Mesenchymal stem cell (in vitro differentiated cells and primary cell): ENCODE data around the gene GIPC2.

Experiments used
- DNase-seq: peaks from one replicate; pipeline ENCODE4 v3.0.0-alpha.2; 2013
- H2AFZ ChIP-seq: one replicate; pipeline ENCODE4 v1.6.1; 2013; ENCODE audit warnings: low read depth, mild to moderate bottlenecking, control low read depth, inconsistent platforms, low read length, moderate library complexity
- H2AK5ac ChIP-seq: 2 replicates; pipeline ENCODE4 v1.6.1; 2013; ENCODE audit warnings: low read length, moderate library complexity, mild to moderate bottlenecking, inconsistent platforms; ENCODE audit not compliant: severe bottlenecking
- H2BK120ac ChIP-seq: one replicate; pipeline ENCODE4 v1.6.1; 2013; ENCODE audit warnings: low read depth, mild to moderate bottlenecking, inconsistent platforms, low read length, moderate library complexity
- H2BK12ac ChIP-seq, 2 experiments: one replicate each; pipeline ENCODE4 v1.6.1; 2013; ENCODE audit warnings: inconsistent platforms in 2 of 2, low read length in 2 of 2, mild to moderate bottlenecking in 2 of 2, moderate library complexity in 2 of 2, control low read depth in 1 of 2
- H2BK15ac ChIP-seq: one replicate; pipeline ENCODE4 v1.6.1; 2013; ENCODE audit warnings: mild to moderate bottlenecking, low read depth, inconsistent platforms; ENCODE audit not compliant: poor library complexity, severe bottlenecking
- H2BK5ac ChIP-seq: 2 replicates; pipeline ENCODE4 v1.6.1; 2013; ENCODE audit warnings: low read depth, mild to moderate bottlenecking, low read length, control low read depth, inconsistent platforms; ENCODE audit not compliant: poor library complexity, severe bottlenecking
- H3K14ac ChIP-seq, 2 experiments: one replicate each; pipeline ENCODE4 v1.6.1; 2013; ENCODE audit warnings: inconsistent platforms in 2 of 2, low read length in 2 of 2, control low read depth in 1 of 2, mild to moderate bottlenecking in 1 of 2, moderate library complexity in 1 of 2
- H3K18ac ChIP-seq, 2 experiments: one replicate each; pipeline ENCODE4 v1.6.1; 2013; ENCODE audit warnings: inconsistent platforms in 2 of 2, low read length in 2 of 2, control low read depth in 1 of 2, low read depth in 1 of 2, mild to moderate bottlenecking in 1 of 2
- H3K23ac ChIP-seq, 2 experiments: one replicate each; pipeline ENCODE4 v1.6.1; 2013; ENCODE audit warnings: inconsistent platforms in 2 of 2, low read length in 2 of 2, mild to moderate bottlenecking in 2 of 2, moderate library complexity in 2 of 2, control low read depth in 1 of 2
- H3K27ac ChIP-seq: 2 replicates; pipeline ENCODE4 v1.5.1; 2013; ENCODE audit warnings: mild to moderate bottlenecking, moderate library complexity, low read length, control low read depth, inconsistent platforms; ENCODE audit not compliant: poor library complexity, severe bottlenecking
- H3K27me3 ChIP-seq, 2 experiments: 2 replicates each; pipeline versions ENCODE4 v1.6.1 to v1.7.0; 2013; ENCODE audit warnings: low read length in 2 of 2, mild to moderate bottlenecking in 2 of 2, moderate library complexity in 2 of 2, control low read depth in 1 of 2, inconsistent platforms in 1 of 2; ENCODE audit not compliant: control insufficient read depth in 1 of 2, insufficient read depth in 1 of 2
- H3K36me3 ChIP-seq, 2 experiments: 2 replicates each; pipeline versions ENCODE4 v1.6.1 to v1.7.0; 2013; ENCODE audit warnings: low read length in 2 of 2, control low read depth in 1 of 2, inconsistent platforms in 1 of 2, low read depth in 1 of 2, mild to moderate bottlenecking in 1 of 2; ENCODE audit not compliant: insufficient read depth in 2 of 2, control insufficient read depth in 1 of 2
- H3K4ac ChIP-seq, 2 experiments: one replicate each; pipeline ENCODE4 v1.6.1; 2013; ENCODE audit warnings: inconsistent platforms in 2 of 2, low read length in 2 of 2, mild to moderate bottlenecking in 2 of 2, moderate library complexity in 2 of 2, control low read depth in 1 of 2, low read depth in 1 of 2
- H3K4me1 ChIP-seq: 2 replicates; pipeline ENCODE4 v1.6.1; 2013; ENCODE audit warnings: low read depth, low read length, control low read depth; ENCODE audit not compliant: control insufficient read depth, insufficient read depth
- H3K4me2 ChIP-seq: 2 replicates; pipeline ENCODE4 v1.6.1; 2013; ENCODE audit warnings: low read length, mild to moderate bottlenecking, inconsistent platforms; ENCODE audit not compliant: poor library complexity, severe bottlenecking
- H3K4me3 ChIP-seq, 2 experiments: 2 replicates each; pipeline versions ENCODE4 v1.5.1 to v1.7.0; 2013; ENCODE audit warnings: low read length in 2 of 2, mild to moderate bottlenecking in 2 of 2, control low read depth in 1 of 2, low read depth in 1 of 2; ENCODE audit not compliant: insufficient read depth in 1 of 2
- H3K79me1 ChIP-seq: replicated peaks from 2 replicates; pipeline ENCODE4 v1.6.1; 2013; ENCODE audit warnings: mild to moderate bottlenecking, control low read depth, low read length, inconsistent platforms; ENCODE audit not compliant: poor library complexity, severe bottlenecking
- H3K9ac ChIP-seq: 2 replicates; pipeline ENCODE4 v1.7.0; 2013; ENCODE audit warnings: mild to moderate bottlenecking, low read length, moderate library complexity
- H3K9me3 ChIP-seq: 2 replicates; pipeline ENCODE4 v1.7.0; 2013; ENCODE audit warnings: mild to moderate bottlenecking, low read length; ENCODE audit not compliant: control insufficient read depth
- H4K8ac ChIP-seq: one replicate; pipeline ENCODE4 v1.6.1; 2013; ENCODE audit warnings: inconsistent platforms, mild to moderate bottlenecking, low read length, moderate library complexity
- H4K91ac ChIP-seq: one replicate; pipeline ENCODE4 v1.6.1; 2013; ENCODE audit warnings: mild to moderate bottlenecking, low read length, inconsistent platforms
- WGBS: methylation state at CpG from one replicate; pipeline ENCODE4 v1.1.7; 2013; ENCODE audit warnings: mixed read lengths; 5-methylcytosine and 5-hydroxymethylcytosine counted together

The GIPC2 gene

DNA sequence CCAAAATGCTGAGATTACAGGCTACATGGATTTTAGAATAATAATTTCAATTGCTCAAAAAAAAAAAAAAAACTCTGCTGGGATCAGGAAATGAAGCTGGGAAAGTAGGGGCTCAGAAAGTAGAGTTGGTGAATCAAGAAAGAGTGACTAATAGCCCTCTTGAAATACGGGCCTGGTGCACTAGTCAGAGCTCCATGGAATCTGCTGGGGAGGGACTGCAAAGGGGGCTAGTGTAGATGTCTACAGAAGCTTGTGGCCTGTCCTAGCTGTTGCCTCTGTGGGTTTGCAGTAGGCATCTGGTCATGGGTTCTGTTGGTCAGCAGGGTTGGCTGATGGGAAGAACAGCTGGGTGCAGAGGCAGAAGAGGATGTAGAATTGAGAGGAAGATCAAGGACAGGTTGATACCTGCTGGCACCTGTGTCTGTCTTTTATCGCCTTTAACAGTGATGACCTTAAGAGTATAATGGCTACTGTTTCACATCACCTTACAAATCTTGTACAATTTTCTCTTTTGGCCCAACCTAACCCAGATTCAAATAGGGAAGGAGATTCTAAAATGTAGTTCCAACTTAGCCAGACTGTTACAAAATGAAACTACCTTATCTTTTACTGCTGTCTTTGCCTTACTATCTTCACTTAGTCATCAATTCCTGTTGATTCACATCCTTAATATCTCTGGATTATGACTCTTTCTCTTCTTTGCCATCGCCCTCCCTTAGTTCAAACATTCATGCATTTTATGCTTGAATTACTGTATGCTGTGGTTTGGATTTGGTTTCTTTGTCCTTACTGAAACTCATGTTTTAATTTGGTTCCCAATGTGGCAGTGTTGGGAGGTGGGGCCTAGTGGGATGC is 126.2 kb downstream of the GIPC2 start:
- H3K4me2 ChIP-seq, result no peak overlapping the region
- H3K9me3 ChIP-seq, result no peaks in the 10 kb centered on the region
- H3K27me3 ChIP-seq, result no peaks in the 10 kb centered on the region
- no peak overlapping the region for H3K14ac ChIP-seq
- no peak overlapping the region for H2AFZ ChIP-seq
- no peaks in the 10 kb centered on the region for H3K79me1 ChIP-seq
- H3K4me3 ChIP-seq, result peak overlapping the region in 1 of 2 experiments; percentile 32
- H3K4me1 ChIP-seq, result no peaks in the 10 kb centered on the region
- no peak overlapping the region for H4K91ac ChIP-seq
- no peak overlapping the region for H2BK5ac ChIP-seq
- H3K23ac ChIP-seq, result no peak overlapping the region
- peak overlapping the region in 1 of 2 experiments; percentile 66 for H3K18ac ChIP-seq
- WGBS, result 76% methylated on average over 2 of the region's 3 CpGs
- H2BK120ac ChIP-seq, result no peak overlapping the region
- no peaks in the 10 kb centered on the region for H3K36me3 ChIP-seq
- no peak overlapping the region for H4K8ac ChIP-seq
- no peak overlapping the region for H3K4ac ChIP-seq
- no peak overlapping the region for H2BK12ac ChIP-seq
- no peak overlapping the region for H3K27ac ChIP-seq
- peak; percentile 43 for DNase-seq
- no peak overlapping the region for H2BK15ac ChIP-seq
- H2AK5ac ChIP-seq, result no peak overlapping the region
- H3K9ac ChIP-seq, result peak overlapping the region; percentile 45

DNA sequence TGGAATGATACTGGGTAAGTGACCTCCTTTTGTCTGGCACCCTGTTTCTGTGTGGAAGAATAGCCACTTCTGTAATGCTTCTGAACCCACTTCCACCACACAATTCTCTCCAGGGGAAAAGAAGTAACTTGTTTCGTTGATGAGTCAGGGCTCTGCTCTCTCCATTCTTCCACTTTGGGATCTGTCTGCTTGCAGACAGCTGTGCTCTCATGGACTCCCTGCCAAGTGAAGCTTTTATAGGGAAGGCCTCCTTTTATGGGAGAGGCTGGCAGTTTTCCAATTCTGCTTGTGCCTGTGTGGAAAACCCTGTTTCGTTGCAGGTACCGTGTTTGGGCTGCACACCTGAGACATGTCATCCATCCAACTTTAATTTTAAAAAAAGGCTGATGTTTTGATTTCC is 130.7 kb downstream of the GIPC2 start:
- H3K36me3 ChIP-seq, result no peaks in the 10 kb centered on the region
- peak overlapping the region in 1 of 2 experiments; percentile 8 for H3K4me3 ChIP-seq
- no peak overlapping the region for H3K14ac ChIP-seq
- H3K4ac ChIP-seq, result no peak overlapping the region
- no peak overlapping the region for H2BK120ac ChIP-seq
- H2AK5ac ChIP-seq, result no peak overlapping the region
- H4K8ac ChIP-seq, result no peak overlapping the region
- no peaks in the 10 kb centered on the region for H3K4me1 ChIP-seq
- no peaks in the 10 kb centered on the region for H3K9me3 ChIP-seq
- H2BK5ac ChIP-seq, result no peak overlapping the region
- no peak overlapping the region for H3K18ac ChIP-seq
- no peak overlapping the region for H2BK12ac ChIP-seq
- no peak overlapping the region for H3K9ac ChIP-seq
- no peak overlapping the region for H2BK15ac ChIP-seq
- no peak overlapping the region for H3K23ac ChIP-seq
- no peak overlapping the region for H3K4me2 ChIP-seq
- no peak overlapping the region for H3K27ac ChIP-seq
- no peaks in the 10 kb centered on the region for H3K79me1 ChIP-seq
- no peaks in the 10 kb centered on the region for H3K27me3 ChIP-seq
- H4K91ac ChIP-seq, result no peak overlapping the region
- DNase-seq, result peak; percentile 34
- no peak overlapping the region for H2AFZ ChIP-seq
- WGBS, result 89% methylated on average over 3 of the region's 3 CpGs

DNA sequence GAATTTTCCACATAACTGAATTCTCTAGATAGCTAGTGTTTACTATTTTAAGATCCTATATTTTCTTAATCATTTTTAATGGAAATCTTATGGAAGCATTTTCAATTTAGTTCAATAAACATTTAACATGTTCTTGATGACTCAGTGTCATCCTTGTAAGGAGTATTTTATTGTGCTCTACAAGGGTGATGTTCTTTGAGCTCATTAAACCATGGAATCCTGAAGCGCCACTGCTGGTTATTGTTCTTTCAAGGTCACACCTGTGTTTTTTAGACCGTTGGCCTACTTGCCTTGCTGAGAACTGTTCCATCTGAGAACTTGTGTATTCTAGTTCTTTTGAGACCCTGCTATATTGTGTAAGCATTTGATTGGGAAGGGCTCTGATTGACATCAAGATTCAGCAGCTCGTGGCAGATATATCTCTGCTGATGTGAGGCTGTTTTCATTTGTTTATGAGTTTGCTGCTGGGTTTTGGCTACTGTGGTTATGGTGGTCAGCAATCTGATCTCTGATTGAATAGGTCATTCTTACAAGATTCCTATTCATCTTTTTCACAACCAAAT is 132.0 kb downstream of the GIPC2 start:
- no peaks in the 10 kb centered on the region for H3K9me3 ChIP-seq
- no peak overlapping the region for H2BK120ac ChIP-seq
- no peaks in the 10 kb centered on the region for H3K36me3 ChIP-seq
- no peak overlapping the region for H3K4me3 ChIP-seq
- H3K27me3 ChIP-seq, result no peaks in the 10 kb centered on the region
- DNase-seq, result no peak
- no peak overlapping the region for H2BK15ac ChIP-seq
- no peak overlapping the region for H4K8ac ChIP-seq
- H3K14ac ChIP-seq, result no peak overlapping the region
- H2BK12ac ChIP-seq, result no peak overlapping the region
- no peak overlapping the region for H3K4ac ChIP-seq
- no peak overlapping the region for H2AK5ac ChIP-seq
- no peak overlapping the region for H2AFZ ChIP-seq
- H4K91ac ChIP-seq, result no peak overlapping the region
- no peak overlapping the region for H3K18ac ChIP-seq
- H3K23ac ChIP-seq, result no peak overlapping the region
- no peaks in the 10 kb centered on the region for H3K79me1 ChIP-seq
- H3K9ac ChIP-seq, result no peak overlapping the region
- H2BK5ac ChIP-seq, result no peak overlapping the region
- no peaks in the 10 kb centered on the region for H3K4me1 ChIP-seq
- 77% methylated on average over 3 of the region's 3 CpGs for WGBS
- H3K27ac ChIP-seq, result no peak overlapping the region
- no peak overlapping the region for H3K4me2 ChIP-seq

DNA sequence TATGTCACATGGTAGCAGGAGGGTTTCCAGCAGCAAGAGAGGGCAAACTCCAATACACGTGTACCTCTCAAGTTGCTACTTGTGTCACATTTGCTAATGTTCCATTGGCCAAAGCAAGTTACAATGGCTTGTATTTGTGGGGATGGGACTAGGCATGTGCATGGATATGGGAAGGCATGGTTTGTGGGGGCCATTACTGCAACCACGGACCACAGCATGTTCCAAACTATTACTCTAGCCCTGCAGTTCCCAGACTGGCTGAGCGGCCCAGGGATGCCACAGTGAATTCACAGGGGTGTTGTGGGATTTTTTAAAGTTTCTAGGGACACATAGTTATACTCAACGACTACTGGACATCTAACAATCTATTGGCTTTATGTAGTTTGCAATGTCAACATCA is 133.1 kb downstream of the GIPC2 start:
- Histone ChIP-seq H3K4me3 (no peak overlapping the region), H3K36me3 (no peaks in the 10 kb centered on the region), H3K4ac (no peak overlapping the region), H3K9ac (no peak overlapping the region), H2BK15ac (no peak overlapping the region), H3K23ac (no peak overlapping the region), H3K4me1 (no peaks in the 10 kb centered on the region), H2AFZ (no peak overlapping the region), H2BK5ac (no peak overlapping the region), H3K27me3 (no peaks in the 10 kb centered on the region), H3K27ac (no peak overlapping the region), H3K79me1 (no peaks in the 10 kb centered on the region), H3K14ac (no peak overlapping the region), H4K91ac (no peak overlapping the region), H2BK12ac (no peak overlapping the region), H3K18ac (no peak overlapping the region), H4K8ac (no peak overlapping the region), H3K4me2 (no peak overlapping the region), H3K9me3 (no peaks in the 10 kb centered on the region), H2AK5ac (no peak overlapping the region), H2BK120ac (no peak overlapping the region)
- WGBS, result 100% methylated on average over 2 of the region's 4 CpGs
- no peak for DNase-seq
